ENCODE data around the gene RALGAPB. TPM values are rescaled to one million over a fixed set of nuclear protein-coding genes. Genes with fewer than 3 reads are reported as not detected.
"Not testable (repeated sequence)": the region's sequence is repeated elsewhere in the genome, so short reads cannot be mapped to it uniquely, and the experiment has no call there.

Gene RALGAPB
- total RNA-seq, 4 donors from 2014 or later, result 54.7 to 69.2 (median 61.1) TPM

DNA sequence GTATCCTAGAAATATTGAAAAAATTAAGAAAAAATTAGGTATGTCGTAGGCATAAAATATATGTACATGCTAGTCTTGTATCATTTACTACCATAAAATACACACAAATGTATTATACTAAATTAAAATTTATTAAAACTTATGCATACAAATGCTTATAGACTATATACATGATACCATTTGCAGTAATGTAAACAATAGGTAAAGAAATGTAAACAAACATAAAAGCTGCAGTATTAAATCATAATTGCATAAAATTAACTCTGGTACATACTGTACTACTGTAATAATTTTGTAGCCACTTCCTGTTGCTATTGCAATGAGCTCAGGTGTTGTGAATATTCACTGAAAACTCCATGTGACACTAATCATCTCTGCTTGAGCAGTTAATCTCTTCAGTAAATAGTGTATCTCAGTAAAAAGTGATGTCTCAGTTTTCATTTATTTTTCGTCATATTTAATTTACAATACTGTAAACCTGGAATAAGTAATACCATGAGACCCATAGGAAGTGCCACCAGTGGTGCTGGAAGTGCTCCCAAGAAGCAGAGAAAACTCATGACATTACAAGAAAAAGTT, 29.3 kb downstream of the RALGAPB start:
- Histone ChIP-seq H3K27me3 (no peaks in the 10 kb centered on the region), H3K4me1 (no peaks in the 10 kb centered on the region), H3K9me3 (no peaks in the 10 kb centered on the region), H3K4me3 (no peak overlapping the region), H3K27ac (no peak overlapping the region), H3K36me3 (peaks cover 0 to 64% (median 0%) of the 10 kb centered on the region in 3 donors)
- TF ChIP-seq CTCF (IDR thresholded peaks at IDR 0.05), result no peak
- no peak for TF ChIP-seq POLR2A (IDR thresholded peaks at IDR 0.05)
- DNase-seq, result no peak

GRCh38 chr20:38504368-38505090, 31.9 kb downstream of the RALGAPB start:
- Histone ChIP-seq H3K9me3 (no peaks in the 10 kb centered on the region), H3K27me3 (no peaks in the 10 kb centered on the region), H3K4me1 (no peaks in the 10 kb centered on the region), H3K36me3 (peaks cover 0 to 64% (median 0%) of the 10 kb centered on the region in 3 donors), H3K4me3 (no peak overlapping the region), H3K27ac (no peak overlapping the region)
- no peak for TF ChIP-seq POLR2A (IDR thresholded peaks at IDR 0.05)
- TF ChIP-seq CTCF (IDR thresholded peaks at IDR 0.05), result no peak
- DNase-seq, result no peak

- H3K9me3 ChIP-seq, result no peaks in the 10 kb centered on the region
- DNase-seq, result no peak
- no peak for TF ChIP-seq CTCF (IDR thresholded peaks at IDR 0.05)
- TF ChIP-seq POLR2A (IDR thresholded peaks at IDR 0.05), result no peak
- H3K36me3 ChIP-seq, result peaks cover 0 to 64% (median 0%) of the 10 kb centered on the region in 3 donors
- no peaks in the 10 kb centered on the region for H3K27me3 ChIP-seq
- no peak overlapping the region for H3K27ac ChIP-seq
- H3K4me1 ChIP-seq, result no peaks in the 10 kb centered on the region
- H3K4me3 ChIP-seq, result no peak overlapping the region
Measured at GRCh38 chr20:38505091-38505455, 32.4 kb downstream of the RALGAPB start.

DNA sequence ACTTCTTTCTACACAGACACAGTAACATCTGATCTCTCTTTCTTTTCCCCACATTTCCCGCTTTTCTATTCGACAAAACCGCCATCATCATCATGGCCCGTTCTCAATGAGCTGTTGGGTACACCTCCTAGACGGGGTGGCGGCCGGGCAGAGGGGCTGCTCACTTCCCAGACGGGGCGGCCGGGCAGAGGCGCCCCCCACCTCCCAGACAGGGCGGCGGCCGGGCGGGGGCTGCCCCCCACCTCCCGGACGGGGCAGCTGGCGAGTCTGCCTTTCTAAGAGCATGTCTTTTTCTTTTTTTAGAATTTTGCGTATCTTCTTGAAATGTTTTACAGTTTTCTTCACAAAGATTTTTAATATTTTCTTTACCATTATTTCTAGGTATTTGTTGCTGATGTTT, 39.1 kb downstream of the RALGAPB start:
- not testable (repeated sequence) for H3K4me1 ChIP-seq, H3K27ac ChIP-seq, H3K9me3 ChIP-seq, H3K4me3 ChIP-seq, DNase-seq, H3K27me3 ChIP-seq
- peaks cover 0 to 64% (median 0%) of the 10 kb centered on the region in 3 donors for H3K36me3 ChIP-seq

DNA sequence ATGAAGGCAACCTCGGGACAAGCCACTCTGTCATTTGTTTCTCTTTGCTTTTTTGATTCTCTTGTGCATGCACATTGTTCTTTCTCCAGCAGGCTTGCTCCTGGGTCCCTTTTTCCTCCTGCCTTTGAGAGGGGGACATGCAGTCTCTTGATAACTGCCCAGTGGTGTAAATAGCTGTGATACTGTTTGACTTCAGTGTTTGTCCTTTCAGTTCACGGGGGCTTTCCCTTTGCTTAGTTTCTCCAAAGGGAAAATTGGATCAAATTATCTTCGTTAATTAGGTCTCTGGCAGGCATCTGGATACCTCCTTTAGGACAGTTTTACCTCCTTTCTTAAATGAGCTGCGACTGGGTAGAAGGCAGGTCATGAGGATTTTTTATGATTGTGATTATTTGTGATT, 41.5 kb downstream of the RALGAPB start:
- Histone ChIP-seq H3K27ac (no peak overlapping the region), H3K36me3 (peaks cover 0 to 72% (median 0%) of the 10 kb centered on the region in 3 donors), H3K4me3 (no peak overlapping the region), H3K4me1 (no peaks in the 10 kb centered on the region), H3K9me3 (no peaks in the 10 kb centered on the region), H3K27me3 (no peaks in the 10 kb centered on the region)
- TF ChIP-seq CTCF (IDR thresholded peaks at IDR 0.05), result no peak
- TF ChIP-seq POLR2A (IDR thresholded peaks at IDR 0.05), result no peak
- no peak for DNase-seq

DNA sequence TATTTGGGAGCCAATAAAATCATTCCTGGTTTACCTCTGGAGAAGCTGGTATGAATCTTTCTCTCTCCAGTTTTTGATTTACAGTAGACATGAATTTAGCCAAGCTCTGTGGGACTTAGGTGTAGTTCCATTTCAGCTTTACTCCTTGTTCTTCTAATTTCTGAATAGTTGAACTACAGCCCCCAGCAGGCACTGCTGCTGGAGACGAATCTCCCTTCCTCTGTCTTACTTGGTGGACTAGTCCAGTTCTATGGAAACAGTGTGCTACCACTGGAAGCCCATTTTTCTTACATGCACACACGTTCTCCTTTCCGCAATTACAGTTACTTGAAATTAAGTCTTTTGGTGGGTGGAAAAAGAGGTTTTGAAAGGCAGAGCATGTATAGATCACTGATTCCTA, 42.3 kb downstream of the RALGAPB start:
- TF ChIP-seq POLR2A (IDR thresholded peaks at IDR 0.05) (no peak), CTCF (IDR thresholded peaks at IDR 0.05) (no peak)
- DNase-seq, result no peak
- H3K27me3 ChIP-seq, result no peaks in the 10 kb centered on the region
- H3K9me3 ChIP-seq, result no peaks in the 10 kb centered on the region
- peaks cover 0 to 65% (median 0%) of the 10 kb centered on the region in 3 donors for H3K36me3 ChIP-seq
- H3K27ac ChIP-seq, result no peak overlapping the region
- H3K4me3 ChIP-seq, result no peak overlapping the region
- no peaks in the 10 kb centered on the region for H3K4me1 ChIP-seq
